Pancreas (tissue), 10 donors: Measurements from ENCODE around the gene ANKRD63. TPM values are rescaled to one million over a fixed set of nuclear protein-coding genes. Genes with fewer than 3 reads are reported as not detected.
A peak's percentile ranks its signal among the peaks of the same experiment; 100 is the strongest.

Source experiments
- ATAC-seq, 4 donors: fragments of 200-7000 bp; cut with Tn5 transposase; one replicate each; pipeline versions ENCODE4 v1.8.0 to v1.9.1; 2020; ENCODE audit warnings: mild to moderate bottlenecking in 4 of 4, moderate library complexity in 4 of 4
- DNase-seq, 6 donors: peaks; one replicate each; pipeline ENCODE4 v3.0.0-alpha.2; 2020
- FAIRE-seq: peaks from 2 replicates; lab custom pipeline; 2012; peaks lifted over from hg19 to GRCh38; lab: Jason Lieb, UNC
- H3K27ac ChIP-seq, 4 donors: fragments of 200-600 bp; sonication (generic); 1 replicate in 3 of 4; 2 replicates in 1 of 4; pipeline versions ENCODE4 v1.5.0 to v1.8.0; 2020
- H3K27me3 ChIP-seq, 4 donors: fragments of 200-600 bp; one replicate each; pipeline ENCODE4 v1.8.0; 2021
- H3K36me3 ChIP-seq, 3 donors: fragments of 200-600 bp; sonication (generic) in 1 of 3; one replicate each; pipeline versions ENCODE4 v1.5.0 to v1.8.0; 2020 to 2021
- H3K4me1 ChIP-seq, 3 donors: fragments of 200-600 bp; one replicate each; pipeline ENCODE4 v1.8.0; 2021
- H3K4me3 ChIP-seq, 4 donors: fragments of 200-600 bp; sonication (generic) in 2 of 4; one replicate each; pipeline versions ENCODE4 v1.5.0 to v1.8.0; 2020 to 2021
- H3K9me3 ChIP-seq, 4 donors: fragments of 200-600 bp; one replicate each; pipeline ENCODE4 v1.8.0; 2021
- CTCF ChIP-seq, 4 donors: fragments of 200-600 bp; sonication (generic) in 3 of 4; IDR thresholded peaks; one replicate each; pipeline versions ENCODE4 v1.5.0 to v1.8.0; 2021; ENCODE audit warnings: antibody characterized with exemption in 4 of 4
- WGBS, 2 donors: extraction: QIAGEN DNeasy Blood & Tissue Kit; methylation state at CpG; one replicate each; pipeline ENCODE4 v1.1.7; 2013; 5-methylcytosine and 5-hydroxymethylcytosine counted together
- intact Hi-C, 3 donors: fragments of 100-400 bp; cut with DNase I; formaldehyde crosslinking; loops; one replicate each; pipeline versions ENCODE4 v1.11.1 to v1.14.2; 2022
- polyA plus RNA-seq, 2 donors: library from polyadenylated mRNA; stranded (reverse); fragments of 200-250 nt; gene quantifications; one replicate each; pipeline ENCODE4 v1.2.3, GENCODE V29; 2013
- total RNA-seq, 6 donors: library from RNA; stranded (reverse); fragmentation: NEBNext Ultra II Directional in 4 of 6; extraction: Animal tissue kit (Norgen Biotek cat#: 25700) in 4 of 6; gene quantifications; one replicate each; pipeline versions ENCODE4 v1.2.1 to v1.2.4, GENCODE V29; 2021 to 2023
- donor health status: healthy with polysubstance abuse.
- donor health status: DM: no; HTN: no; CAD: no; lungs with moderate emphysema.
- donor health status: DM: no; HTN: no; CAD: no.
- donor health status: control.
- donor health status: control.
- donor health status: Bipolar disorder and iron deficiency.
- donor health status: DM: yes; HTN: yes; CAD: no.
- donor health status: DM: no; HTN: no; CAD: no.
- donor health status: DM: no; HTN: no; CAD: no.
- donor health status: DM: yes; HTN: yes; CAD: no.

ANKRD63 gene
- total and polyA plus RNA-seq, 8 donors, result not detected

GRCh38 chr15:40282147-40282868 is 556 bp downstream of the ANKRD63 start:
- FAIRE-seq (no peak), ATAC-seq (peak; percentile 62 to 74 (median 67)), DNase-seq (peak in 5 of 6 donors; percentile 57 to 87 (median 66))
- peak overlapping the region; percentile 9 to 52 (median 30) for H3K4me3 ChIP-seq
- no peaks in the 10 kb centered on the region for H3K9me3 ChIP-seq
- TF ChIP-seq CTCF (IDR thresholded peaks at IDR 0.05), result peak in 1 of 4 donors; percentile 12
- H3K36me3 ChIP-seq, result no peaks in the 10 kb centered on the region
- H3K27me3 ChIP-seq, result peaks cover 0 to 5% (median 2%) of the 10 kb centered on the region in 4 donors
- H3K4me1 ChIP-seq, result peaks cover 0 to 11% (median 6%) of the 10 kb centered on the region in 3 donors
- no peak overlapping the region for H3K27ac ChIP-seq
- intact Hi-C loops, result loop anchor here in 2 of 3 donors (5.0 to 10.0 kb wide), 3 partner anchors 55 to 142 kb away; partner anchors contain the start of gene CCDC9B (in 1 of the 2)
- WGBS, 2 donors, result 1% methylated on average over 74 to 92 of the region's 92 CpGs

GRCh38 chr15:40281801-40282146 is 1.1 kb downstream of the ANKRD63 start:
- Histone ChIP-seq H3K4me3 (peak overlapping the region; percentile 9 to 52 (median 30)), H3K36me3 (no peaks in the 10 kb centered on the region), H3K9me3 (no peaks in the 10 kb centered on the region), H3K4me1 (peaks cover 0 to 11% (median 6%) of the 10 kb centered on the region in 3 donors), H3K27ac (no peak overlapping the region), H3K27me3 (peaks cover 0 to 5% (median 2%) of the 10 kb centered on the region in 4 donors)
- FAIRE-seq (no peak), ATAC-seq (no peak), DNase-seq (no peak)
- WGBS, 2 donors, result 8 to 9% methylated on average over 20 to 51 of the region's 51 CpGs
- TF ChIP-seq CTCF (IDR thresholded peaks at IDR 0.05), result no peak
- intact Hi-C loops, result loop anchor here in 2 of 3 donors (5.0 to 10.0 kb wide), 3 partner anchors 56 to 143 kb away; partner anchors contain the start of gene CCDC9B (in 1 of the 2)

- Histone ChIP-seq H3K9me3 (no peaks in the 10 kb centered on the region), H3K4me1 (peaks cover 0 to 11% (median 6%) of the 10 kb centered on the region in 3 donors), H3K4me3 (peak overlapping the region in 1 of 4 donors; percentile 52), H3K27me3 (peaks cover 0 to 5% (median 2%) of the 10 kb centered on the region in 4 donors), H3K36me3 (no peaks in the 10 kb centered on the region), H3K27ac (no peak overlapping the region)
- DNase-seq (peak in 1 of 6 donors; percentile 24), ATAC-seq (no peak), FAIRE-seq (no peak)
- intact Hi-C loops, result loop anchor here in 2 of 3 donors (5.0 to 10.0 kb wide), 3 partner anchors 56 to 144 kb away; partner anchors contain the start of gene CCDC9B (in 1 of the 2)
- WGBS, 2 donors, result 67 to 72% methylated on average over 36 to 43 of the region's 43 CpGs
- no peak for TF ChIP-seq CTCF (IDR thresholded peaks at IDR 0.05)
Measured at GRCh38 chr15:40281057-40281800, 1.6 kb downstream of the ANKRD63 start.

GRCh38 chr15:40280260-40281056 is 2.4 kb downstream of the ANKRD63 start:
- no peak for ATAC-seq
- no peaks in the 10 kb centered on the region for H3K9me3 ChIP-seq
- no peak overlapping the region for H3K27ac ChIP-seq
- intact Hi-C loops, result loop anchor here in 2 of 3 donors (5.0 to 10.0 kb wide), 3 partner anchors 57 to 144 kb away; partner anchors contain the start of gene CCDC9B (in 1 of the 2)
- no peaks in the 10 kb centered on the region for H3K36me3 ChIP-seq
- H3K4me3 ChIP-seq, result no peak overlapping the region
- DNase-seq, result peak in 1 of 6 donors; percentile 23
- peaks cover 0 to 11% (median 6%) of the 10 kb centered on the region in 3 donors for H3K4me1 ChIP-seq
- TF ChIP-seq CTCF (IDR thresholded peaks at IDR 0.05), result no peak
- no peak for FAIRE-seq
- peaks cover 0 to 5% (median 2%) of the 10 kb centered on the region in 4 donors for H3K27me3 ChIP-seq
- WGBS, 2 donors, result 65 to 72% methylated on average over 30 of the region's 30 CpGs
